ENCODE results near the gene ZNRF2. TPM values are rescaled to one million over a fixed set of nuclear protein-coding genes. Genes with fewer than 3 reads are reported as not detected.
"Not testable (repeated sequence)": the region's sequence is repeated elsewhere in the genome, so short reads cannot be mapped to it uniquely, and the experiment has no call there.

The ZNRF2 gene
- total RNA-seq, 1 donor from 2014 or later, result 12.5 TPM

GRCh38 chr7:30380294-30380693, 95.9 kb downstream of the ZNRF2 start:
- Mint-ChIP-seq H3K27ac (no peak overlapping the region), H3K36me3 (peaks cover 18% of the 10 kb centered on the region), H3K9me3 (peaks cover 25% of the 10 kb centered on the region), H3K27me3 (ENCODE audit: low read depth) (no peaks in the 10 kb centered on the region), H3K4me3 (no peak overlapping the region), H3K4me1 (no peaks in the 10 kb centered on the region)
- TF ChIP-seq, protein P1, sequence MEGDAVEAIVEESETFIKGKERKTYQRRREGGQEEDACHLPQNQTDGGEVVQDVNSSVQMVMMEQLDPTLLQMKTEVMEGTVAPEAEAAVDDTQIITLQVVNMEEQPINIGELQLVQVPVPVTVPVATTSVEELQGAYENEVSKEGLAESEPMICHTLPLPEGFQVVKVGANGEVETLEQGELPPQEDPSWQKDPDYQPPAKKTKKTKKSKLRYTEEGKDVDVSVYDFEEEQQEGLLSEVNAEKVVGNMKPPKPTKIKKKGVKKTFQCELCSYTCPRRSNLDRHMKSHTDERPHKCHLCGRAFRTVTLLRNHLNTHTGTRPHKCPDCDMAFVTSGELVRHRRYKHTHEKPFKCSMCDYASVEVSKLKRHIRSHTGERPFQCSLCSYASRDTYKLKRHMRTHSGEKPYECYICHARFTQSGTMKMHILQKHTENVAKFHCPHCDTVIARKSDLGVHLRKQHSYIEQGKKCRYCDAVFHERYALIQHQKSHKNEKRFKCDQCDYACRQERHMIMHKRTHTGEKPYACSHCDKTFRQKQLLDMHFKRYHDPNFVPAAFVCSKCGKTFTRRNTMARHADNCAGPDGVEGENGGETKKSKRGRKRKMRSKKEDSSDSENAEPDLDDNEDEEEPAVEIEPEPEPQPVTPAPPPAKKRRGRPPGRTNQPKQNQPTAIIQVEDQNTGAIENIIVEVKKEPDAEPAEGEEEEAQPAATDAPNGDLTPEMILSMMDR (IDR thresholded peaks at IDR 0.05; ENCODE audit: unreplicated experiment), result no peak
- DNase-seq (ENCODE audit: low spot score in 2 of 2, unreplicated experiment in 2 of 2), result no peak

DNA sequence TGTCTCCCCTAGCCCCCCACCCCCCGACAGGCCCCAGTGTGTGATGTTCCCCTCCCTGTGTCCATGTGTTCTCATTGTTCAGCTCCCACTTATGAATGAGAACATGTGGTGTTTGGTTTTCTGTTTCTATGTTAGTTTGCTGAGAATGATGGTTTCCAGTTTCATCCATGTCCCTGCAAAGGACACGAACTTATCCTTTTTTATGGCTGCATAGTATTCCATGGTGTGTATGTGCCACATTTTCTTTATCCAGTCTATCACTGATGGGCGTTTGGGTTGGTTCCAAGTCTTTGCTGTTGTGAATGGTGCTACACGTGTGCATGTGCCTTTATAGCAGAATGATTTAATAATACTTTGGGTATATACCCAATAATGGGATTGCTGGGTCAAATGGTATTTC, 96.4 kb downstream of the ZNRF2 start:
- DNase-seq (ENCODE audit: low spot score in 2 of 2, unreplicated experiment in 2 of 2); H3K4me3 Mint-ChIP-seq: not testable (repeated sequence)
- H3K36me3 Mint-ChIP-seq, result peaks cover 18% of the 10 kb centered on the region

DNA sequence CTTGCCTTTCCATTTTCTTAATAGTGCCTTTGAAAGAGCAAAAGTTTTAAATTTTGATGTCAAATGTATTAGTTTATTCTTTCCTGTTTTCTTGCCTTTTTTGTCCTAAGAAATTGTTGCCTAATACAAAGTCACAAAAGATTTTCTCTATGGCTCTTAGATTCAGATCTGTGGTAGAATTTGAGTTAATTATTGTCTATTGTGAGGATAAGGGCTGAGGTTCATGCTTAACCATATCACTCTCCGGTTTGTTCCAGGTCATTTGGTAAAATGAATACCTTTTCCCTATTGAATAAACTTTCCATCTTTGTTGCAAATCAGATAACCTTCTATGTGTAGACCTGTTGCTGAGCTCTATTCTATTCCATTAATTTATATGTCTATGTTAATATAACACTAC, 98.2 kb downstream of the ZNRF2 start:
- H3K27me3 Mint-ChIP-seq (ENCODE audit: low read depth), result no peaks in the 10 kb centered on the region
- H3K9me3 Mint-ChIP-seq, result peaks cover 25% of the 10 kb centered on the region
- TF ChIP-seq, protein P1 (IDR thresholded peaks at IDR 0.05; ENCODE audit: unreplicated experiment), result no peak
- H3K27ac Mint-ChIP-seq, result no peak overlapping the region
- peaks cover 18% of the 10 kb centered on the region for H3K36me3 Mint-ChIP-seq
- no peaks in the 10 kb centered on the region for H3K4me1 Mint-ChIP-seq
- DNase-seq (ENCODE audit: low spot score in 2 of 2, unreplicated experiment in 2 of 2), result no peak
- no peak overlapping the region for H3K4me3 Mint-ChIP-seq

More for the DNA sequence above, 96.4 kb downstream of the ZNRF2 start:
- peaks cover 25% of the 10 kb centered on the region for H3K9me3 Mint-ChIP-seq
- H3K27me3 Mint-ChIP-seq (ENCODE audit: low read depth); H3K27ac Mint-ChIP-seq; H3K4me1 Mint-ChIP-seq: not testable (repeated sequence)

- TF ChIP-seq, protein P1 (IDR thresholded peaks at IDR 0.05; ENCODE audit: unreplicated experiment), result no peak
- no peaks in the 10 kb centered on the region for H3K27me3 Mint-ChIP-seq (ENCODE audit: low read depth)
- H3K27ac Mint-ChIP-seq, result no peak overlapping the region
- no peak for DNase-seq (ENCODE audit: low spot score in 2 of 2, unreplicated experiment in 2 of 2)
- H3K4me3 Mint-ChIP-seq, result no peak overlapping the region
- H3K9me3 Mint-ChIP-seq, result peaks cover 3% of the 10 kb centered on the region
- peaks cover 7% of the 10 kb centered on the region for H3K36me3 Mint-ChIP-seq
- H3K4me1 Mint-ChIP-seq, result peaks cover 4% of the 10 kb centered on the region
Observed at GRCh38 chr7:30389791-30390190, 105.4 kb downstream of the ZNRF2 start.

GRCh38 chr7:30390736-30391636, 106.6 kb downstream of the ZNRF2 start:
- Mint-ChIP-seq H3K4me1 (peaks cover 4% of the 10 kb centered on the region), H3K27ac (peak overlapping the region; percentile 27)

DNA sequence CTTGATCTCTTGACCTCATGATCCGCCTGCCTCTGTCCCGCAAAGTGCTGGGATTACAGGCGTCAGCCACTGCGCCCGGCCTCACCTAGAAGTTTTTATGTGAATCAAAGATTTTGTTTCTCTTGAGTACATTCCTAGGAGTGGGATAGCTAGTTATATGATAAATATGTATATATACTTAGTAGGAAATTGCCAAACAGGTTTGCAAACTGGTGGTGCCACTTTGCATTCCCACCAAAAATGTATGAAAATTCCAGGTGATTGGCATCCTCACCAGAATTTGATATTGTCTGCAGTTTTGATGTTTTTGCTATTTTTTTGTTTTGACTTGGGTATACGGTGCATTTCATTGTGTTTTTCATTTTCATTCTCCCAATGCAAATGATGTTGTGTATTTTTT, 107.4 kb downstream of the ZNRF2 start:
- no peak overlapping the region for H3K27ac Mint-ChIP-seq
- TF ChIP-seq, protein P1 (IDR thresholded peaks at IDR 0.05; ENCODE audit: unreplicated experiment), result no peak
- H3K4me1 Mint-ChIP-seq, result peaks cover 4% of the 10 kb centered on the region
- no peaks in the 10 kb centered on the region for H3K27me3 Mint-ChIP-seq (ENCODE audit: low read depth)
- H3K4me3 Mint-ChIP-seq, result no peak overlapping the region
- H3K36me3 Mint-ChIP-seq, result peaks cover 7% of the 10 kb centered on the region
- DNase-seq (ENCODE audit: low spot score in 2 of 2, unreplicated experiment in 2 of 2), result no peak
- peaks cover 3% of the 10 kb centered on the region for H3K9me3 Mint-ChIP-seq

More at GRCh38 chr7:30390736-30391636, 106.6 kb downstream of the ZNRF2 start:
- Mint-ChIP-seq H3K4me3 (no peak overlapping the region), H3K27me3 (ENCODE audit: low read depth) (no peaks in the 10 kb centered on the region), H3K36me3 (peaks cover 7% of the 10 kb centered on the region), H3K9me3 (peaks cover 3% of the 10 kb centered on the region)
- TF ChIP-seq, protein P1 (IDR thresholded peaks at IDR 0.05; ENCODE audit: unreplicated experiment), result no peak
- no peak for DNase-seq (ENCODE audit: low spot score in 2 of 2, unreplicated experiment in 2 of 2)
